CD4-positive, alpha-beta T cell (primary cell): ENCODE results near the gene LGR4. TPM values are rescaled to one million over a fixed set of nuclear protein-coding genes. Genes with fewer than 3 reads are reported as not detected.

Experiments used
- ATAC-seq: fragments of 200-7000 bp; cut with Tn5 transposase; one replicate; pipeline ENCODE4 v1.10.0; 2022; ENCODE audit warnings: mild to moderate bottlenecking; ENCODE audit not compliant: poor library complexity
- CTCF ChIA-PET: fragments of 350-600 bp; sonication (Branson Sonifier 250); formaldehyde crosslinking; loops from one replicate; lab custom pipeline; 2021; ENCODE audit warnings: antibody characterized with exemption, inconsistent platforms; lab: Charles Lee
- POLR2A ChIA-PET: fragments of 350-600 bp; sonication (Branson Sonifier 250); formaldehyde crosslinking; loops from one replicate; lab custom pipeline; 2021; ENCODE audit warnings: antibody characterized with exemption, inconsistent platforms; lab: Charles Lee
- DNase-seq, 14 experiments: peaks; one replicate each; pipeline ENCODE4 v3.0.0-alpha.2; 2013 to 2020; ENCODE audit warnings: mixed read lengths in 2 of 14
- H3K27ac ChIP-seq, 2 donors: one replicate each; pipeline versions ENCODE4 v1.5.1 to v1.7.0; 2013; ENCODE audit warnings: low read length in 2 of 2, low read depth in 1 of 2, mild to moderate bottlenecking in 1 of 2
- H3K27me3 ChIP-seq, 2 experiments: 1 replicate in 1 of 2; 2 replicates in 1 of 2; pipeline versions ENCODE4 v1.6.1 to v1.7.0; 2013; ENCODE audit warnings: low read length in 2 of 2, control low read depth in 1 of 2, mild to moderate bottlenecking in 1 of 2, moderate library complexity in 1 of 2; ENCODE audit not compliant: insufficient read depth in 2 of 2, control insufficient read depth in 1 of 2
- H3K36me3 ChIP-seq: one replicate; pipeline ENCODE4 v1.6.1; 2013; ENCODE audit warnings: low read length, control low read depth; ENCODE audit not compliant: insufficient read depth
- H3K4me1 ChIP-seq: one replicate; pipeline ENCODE4 v1.6.1; 2013; ENCODE audit warnings: low read length, control low read depth; ENCODE audit not compliant: insufficient read depth
- H3K4me3 ChIP-seq: one replicate; pipeline ENCODE4 v1.5.1; 2013; ENCODE audit warnings: mild to moderate bottlenecking, low read length, moderate library complexity
- H3K9me3 ChIP-seq, 2 experiments: 1 replicate in 1 of 2; 2 replicates in 1 of 2; pipeline versions ENCODE4 v1.6.1 to v1.7.0; 2013; ENCODE audit warnings: low read length in 2 of 2, mild to moderate bottlenecking in 2 of 2, control low read depth in 1 of 2, moderate library complexity in 1 of 2; ENCODE audit not compliant: control insufficient read depth in 1 of 2, insufficient read depth in 1 of 2
- H3K27ac Mint-ChIP-seq: one replicate; pipeline ENCODE4 v1.8.0; 2020; ENCODE audit warnings: mixed read lengths
- H3K27me3 Mint-ChIP-seq: one replicate; pipeline ENCODE4 v1.8.0; 2021; ENCODE audit warnings: mixed read lengths
- H3K36me3 Mint-ChIP-seq: one replicate; pipeline ENCODE4 v1.8.0; 2021; ENCODE audit warnings: low read depth, mixed read lengths
- H3K4me1 Mint-ChIP-seq: one replicate; pipeline ENCODE4 v1.8.0; 2021; ENCODE audit warnings: low read depth, mixed read lengths
- H3K4me3 Mint-ChIP-seq: one replicate; pipeline ENCODE4 v1.8.0; 2020; ENCODE audit warnings: mild to moderate bottlenecking, mixed read lengths
- H3K9me3 Mint-ChIP-seq: one replicate; pipeline ENCODE4 v1.8.0; 2020; ENCODE audit warnings: mixed read lengths
- intact Hi-C, 2 experiments: fragments of 100-400 bp; cut with DNase I in 1 of 2; cut with micrococcal nuclease in 1 of 2; formaldehyde crosslinking; loops; one replicate each; pipeline versions ENCODE4 v1.15.1 to v1.9.0; 2023 to 2025; cut with DNase I, micrococcal nuclease
- total RNA-seq, 174 experiments: library from RNA in 2 of 174; stranded (reverse) in 2 of 174; gene quantifications; one replicate each; pipeline ENCODE4 v1.2.3 and lab custom pipeline; 2021 to 2026
- TF ChIP-seq, protein P1 (sequence below): fragments of 200-600 bp; IDR thresholded peaks from one replicate; pipeline ENCODE4 v1.8.0; 2022; ENCODE audit warnings: antibody characterized with exemption, mild to moderate bottlenecking

Gene LGR4
- total RNA-seq, 2 experiments from 2014 or later: 0.69 to 0.87 TPM

DNA sequence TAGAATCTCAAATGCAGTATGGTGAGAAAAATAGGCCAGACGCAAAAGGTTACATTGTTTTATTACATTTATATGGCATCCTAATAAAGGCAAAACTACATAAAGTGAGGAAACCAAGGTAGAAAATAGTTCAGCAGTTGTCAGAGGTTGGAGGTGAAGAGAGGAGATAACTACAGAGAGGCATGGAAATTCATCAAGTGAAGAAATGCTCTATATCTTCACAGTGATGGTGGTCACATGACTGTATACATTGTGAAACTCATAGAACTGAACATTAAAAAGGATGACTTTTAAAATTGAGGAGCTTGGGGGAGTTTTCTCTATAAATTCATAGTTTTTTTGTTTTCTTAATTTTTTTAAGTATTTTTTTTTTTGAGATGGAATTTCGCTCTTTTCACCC lies 14.4 kb downstream of the LGR4 start:
- Mint-ChIP-seq H3K4me3 (no peak overlapping the region), H3K4me1 (no peaks in the 10 kb centered on the region)
- intact Hi-C loops: no loop called here

DNA sequence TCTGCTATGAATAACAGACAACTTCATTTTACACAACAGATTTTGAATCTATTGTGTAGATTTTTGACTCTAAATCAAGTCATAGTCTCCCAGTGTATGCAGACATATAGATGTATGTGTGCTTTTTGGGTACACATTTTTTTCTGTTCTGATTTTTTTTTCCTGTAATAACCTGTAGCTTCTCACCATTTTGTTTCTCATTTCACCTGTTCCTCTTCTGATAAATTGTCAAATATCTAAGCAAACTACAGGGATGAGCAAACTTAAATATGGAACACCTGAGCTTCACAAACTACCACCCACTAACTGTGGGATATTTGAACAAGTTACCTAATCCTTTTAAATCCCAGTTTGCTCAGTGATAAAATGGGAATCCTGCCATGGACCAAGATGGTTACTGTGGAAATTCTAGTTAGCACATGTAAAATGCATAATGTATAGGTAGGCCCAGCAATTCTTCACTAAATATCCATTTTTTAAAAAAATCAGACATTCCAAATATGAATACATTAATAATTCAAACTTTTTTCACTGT lies 15.7 kb downstream of the LGR4 start:
- DNase-seq (no peak), ATAC-seq (no peak)
- Histone ChIP-seq H3K9me3 (no peaks in the 10 kb centered on the region), H3K4me3 (no peak overlapping the region), H3K27ac (no peak overlapping the region), H3K36me3 (no peaks in the 10 kb centered on the region), H3K27me3 (no peaks in the 10 kb centered on the region), H3K4me1 (no peaks in the 10 kb centered on the region)
- no peak overlapping the region for H3K4me3 Mint-ChIP-seq
- no peaks in the 10 kb centered on the region for H3K36me3 Mint-ChIP-seq
- no peaks in the 10 kb centered on the region for H3K4me1 Mint-ChIP-seq
- ChIA-PET POLR2A (no interaction called here), CTCF (no interaction called here)
- H3K9me3 Mint-ChIP-seq: no peaks in the 10 kb centered on the region
- intact Hi-C loops: no loop called here
- TF ChIP-seq, protein P1, sequence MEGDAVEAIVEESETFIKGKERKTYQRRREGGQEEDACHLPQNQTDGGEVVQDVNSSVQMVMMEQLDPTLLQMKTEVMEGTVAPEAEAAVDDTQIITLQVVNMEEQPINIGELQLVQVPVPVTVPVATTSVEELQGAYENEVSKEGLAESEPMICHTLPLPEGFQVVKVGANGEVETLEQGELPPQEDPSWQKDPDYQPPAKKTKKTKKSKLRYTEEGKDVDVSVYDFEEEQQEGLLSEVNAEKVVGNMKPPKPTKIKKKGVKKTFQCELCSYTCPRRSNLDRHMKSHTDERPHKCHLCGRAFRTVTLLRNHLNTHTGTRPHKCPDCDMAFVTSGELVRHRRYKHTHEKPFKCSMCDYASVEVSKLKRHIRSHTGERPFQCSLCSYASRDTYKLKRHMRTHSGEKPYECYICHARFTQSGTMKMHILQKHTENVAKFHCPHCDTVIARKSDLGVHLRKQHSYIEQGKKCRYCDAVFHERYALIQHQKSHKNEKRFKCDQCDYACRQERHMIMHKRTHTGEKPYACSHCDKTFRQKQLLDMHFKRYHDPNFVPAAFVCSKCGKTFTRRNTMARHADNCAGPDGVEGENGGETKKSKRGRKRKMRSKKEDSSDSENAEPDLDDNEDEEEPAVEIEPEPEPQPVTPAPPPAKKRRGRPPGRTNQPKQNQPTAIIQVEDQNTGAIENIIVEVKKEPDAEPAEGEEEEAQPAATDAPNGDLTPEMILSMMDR: no peak
- H3K27ac Mint-ChIP-seq: no peak overlapping the region
- peaks cover 12% of the 10 kb centered on the region for H3K27me3 Mint-ChIP-seq

More for the DNA sequence above, 14.4 kb downstream of the LGR4 start:
- Mint-ChIP-seq H3K36me3 (no peaks in the 10 kb centered on the region), H3K27ac (no peak overlapping the region), H3K9me3 (no peaks in the 10 kb centered on the region), H3K27me3 (peaks cover 15% of the 10 kb centered on the region)
- Histone ChIP-seq H3K27me3 (no peaks in the 10 kb centered on the region), H3K36me3 (no peaks in the 10 kb centered on the region), H3K27ac (no peak overlapping the region), H3K4me1 (no peaks in the 10 kb centered on the region), H3K9me3 (no peaks in the 10 kb centered on the region), H3K4me3 (no peak overlapping the region)
- ChIA-PET CTCF (no interaction called here), POLR2A (no interaction called here)
- DNase-seq: no peak
- no peak for ATAC-seq
- TF ChIP-seq, protein P1: no peak

DNA sequence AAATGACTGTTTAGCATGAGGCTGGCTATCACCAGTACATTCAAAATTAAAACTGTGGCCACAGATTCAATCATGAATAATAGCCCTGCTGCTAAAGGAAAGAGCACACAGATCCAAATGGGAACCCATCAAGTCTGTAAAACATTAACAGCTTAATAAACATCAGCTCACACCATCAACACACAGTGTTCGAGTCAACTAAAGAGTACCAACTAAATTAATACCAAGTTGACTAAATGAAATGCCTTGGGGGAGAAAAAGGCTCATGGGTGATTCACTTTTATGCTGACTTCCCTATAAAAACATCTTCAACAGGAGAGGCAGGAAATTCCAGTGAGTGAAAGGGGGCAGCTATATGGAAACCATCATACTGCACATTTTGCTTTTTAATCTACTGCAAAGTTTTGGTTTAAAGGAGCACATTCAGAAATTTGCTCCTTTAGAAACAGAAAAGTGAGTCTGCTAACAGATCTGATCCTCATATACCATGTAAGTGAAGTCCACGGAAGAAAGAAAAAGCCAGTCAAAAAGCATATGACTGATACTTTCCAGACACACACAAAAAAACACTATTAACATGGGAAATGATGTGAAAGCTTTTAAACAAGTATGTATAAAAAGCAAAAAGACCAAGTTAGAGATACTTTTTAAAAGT lies 16.3 kb downstream of the LGR4 start:
- H3K27ac ChIP-seq: no peak overlapping the region
- no peaks in the 10 kb centered on the region for H3K4me1 Mint-ChIP-seq
- ATAC-seq: no peak
- H3K4me3 Mint-ChIP-seq: no peak overlapping the region
- no peaks in the 10 kb centered on the region for H3K9me3 ChIP-seq
- H3K4me3 ChIP-seq: no peak overlapping the region
- intact Hi-C loops: no loop called here
- H3K27me3 Mint-ChIP-seq: peaks cover 8% of the 10 kb centered on the region
- CTCF ChIA-PET: no interaction called here
- no peak overlapping the region for H3K27ac Mint-ChIP-seq
- H3K27me3 ChIP-seq: no peaks in the 10 kb centered on the region
- no peaks in the 10 kb centered on the region for H3K36me3 Mint-ChIP-seq
- POLR2A ChIA-PET: no interaction called here
- TF ChIP-seq, protein P1: no peak
- no peaks in the 10 kb centered on the region for H3K4me1 ChIP-seq
- no peak for DNase-seq
- no peaks in the 10 kb centered on the region for H3K36me3 ChIP-seq
- no peaks in the 10 kb centered on the region for H3K9me3 Mint-ChIP-seq
